ENCODE results near the gene CCDC197. TPM values are rescaled to one million over a fixed set of nuclear protein-coding genes. Genes with fewer than 3 reads are reported as not detected.

Gene CCDC197
- total RNA-seq, 1 experiment from 2014 or later, result not detected

DNA sequence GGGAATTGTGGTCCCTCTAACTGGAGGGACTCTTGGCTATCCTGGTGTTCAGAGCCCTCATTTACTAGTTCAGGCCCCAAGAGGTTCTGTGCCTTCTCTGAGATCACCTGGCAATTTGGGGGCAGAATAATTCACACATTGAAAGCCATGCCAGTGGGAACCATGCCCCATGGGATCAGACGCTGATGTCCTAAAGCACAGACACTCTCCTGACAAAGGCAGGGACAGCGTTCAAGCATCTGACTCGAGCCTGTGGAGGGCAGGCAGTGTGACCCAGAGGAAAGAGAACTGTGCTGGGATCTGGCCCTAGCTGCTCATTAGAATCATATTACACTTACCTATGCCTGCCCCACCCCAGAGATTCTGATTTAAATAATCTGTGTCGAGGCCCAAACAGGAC is 18.4 kb upstream of the CCDC197 start:
- Mint-ChIP-seq H3K36me3 (ENCODE audit: insufficient read depth in 1 of 3, low read depth in 3 of 3) (no peaks in the 10 kb centered on the region), H3K27me3 (ENCODE audit: low read depth) (peaks cover 2% of the 10 kb centered on the region; the same call in 1 of the 2 replicates)

More for the DNA sequence above, 18.4 kb upstream of the CCDC197 start:
- H3K4me2 ChIP-seq (ENCODE audit: insufficient read depth, insufficient read length, low read length), result no peak overlapping the region
- no peak overlapping the region for H2BK12ac ChIP-seq (ENCODE audit: insufficient read length, low read depth, low read length)
- no peak overlapping the region for H3K23ac ChIP-seq (ENCODE audit: insufficient read length, low read depth, low read length)
- Mint-ChIP-seq H3K27ac (no peak overlapping the region), H3K9me3 (no peaks in the 10 kb centered on the region), H3K4me1 (peaks cover 17 to 40% of the 10 kb centered on the region in 2 experiments), H3K4me3 (no peak overlapping the region)
- H3K4ac ChIP-seq (ENCODE audit: low read depth, low read length), result no peak overlapping the region
- H3K9me3 ChIP-seq (ENCODE audit: control insufficient read depth, low read depth, low read length), result no peaks in the 10 kb centered on the region
- H2BK5ac ChIP-seq (ENCODE audit: insufficient read length, low read length), result no peak overlapping the region
- H2BK20ac ChIP-seq (ENCODE audit: low read depth, low read length, poor library complexity, severe bottlenecking), result no peak overlapping the region
- H3K79me2 ChIP-seq (ENCODE audit: insufficient read depth, low read length), result no peaks in the 10 kb centered on the region
- no peak overlapping the region for H3K9ac ChIP-seq (ENCODE audit: extremely low read depth, insufficient read length, low read length)
- no peak overlapping the region for H2BK15ac ChIP-seq (ENCODE audit: low read depth, low read length)
- TF ChIP-seq, protein P1, sequence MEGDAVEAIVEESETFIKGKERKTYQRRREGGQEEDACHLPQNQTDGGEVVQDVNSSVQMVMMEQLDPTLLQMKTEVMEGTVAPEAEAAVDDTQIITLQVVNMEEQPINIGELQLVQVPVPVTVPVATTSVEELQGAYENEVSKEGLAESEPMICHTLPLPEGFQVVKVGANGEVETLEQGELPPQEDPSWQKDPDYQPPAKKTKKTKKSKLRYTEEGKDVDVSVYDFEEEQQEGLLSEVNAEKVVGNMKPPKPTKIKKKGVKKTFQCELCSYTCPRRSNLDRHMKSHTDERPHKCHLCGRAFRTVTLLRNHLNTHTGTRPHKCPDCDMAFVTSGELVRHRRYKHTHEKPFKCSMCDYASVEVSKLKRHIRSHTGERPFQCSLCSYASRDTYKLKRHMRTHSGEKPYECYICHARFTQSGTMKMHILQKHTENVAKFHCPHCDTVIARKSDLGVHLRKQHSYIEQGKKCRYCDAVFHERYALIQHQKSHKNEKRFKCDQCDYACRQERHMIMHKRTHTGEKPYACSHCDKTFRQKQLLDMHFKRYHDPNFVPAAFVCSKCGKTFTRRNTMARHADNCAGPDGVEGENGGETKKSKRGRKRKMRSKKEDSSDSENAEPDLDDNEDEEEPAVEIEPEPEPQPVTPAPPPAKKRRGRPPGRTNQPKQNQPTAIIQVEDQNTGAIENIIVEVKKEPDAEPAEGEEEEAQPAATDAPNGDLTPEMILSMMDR (conservative IDR thresholded peaks at IDR 0.05), result no peak
- no peaks in the 10 kb centered on the region; the same call in 1 of the 2 replicates for H3K4me1 ChIP-seq (ENCODE audit: insufficient read depth, low read length)
- no peak overlapping the region for H3K56ac ChIP-seq (ENCODE audit: insufficient read length, low read depth, low read length)
- DNase-seq, result no peak
- no peak overlapping the region for H2AK5ac ChIP-seq (ENCODE audit: insufficient read length, low read length)
- H4K8ac ChIP-seq (replicated peaks; ENCODE audit: insufficient read length, low read depth, low read length), result no peak overlapping the region
- H4K20me1 ChIP-seq (ENCODE audit: control insufficient read depth, insufficient read depth, insufficient read length), result no peaks in the 10 kb centered on the region
- H3K23me2 ChIP-seq (ENCODE audit: insufficient read length, low read depth, low read length, poor library complexity, severe bottlenecking), result no peaks in the 10 kb centered on the region
- no peak overlapping the region for H3K14ac ChIP-seq (ENCODE audit: insufficient read depth, low read length)
- no peak overlapping the region for H3K18ac ChIP-seq (ENCODE audit: insufficient read length, low read depth, low read length)
- no peak overlapping the region for H3T11ph ChIP-seq (ENCODE audit: low read length)
- no peak overlapping the region for H4K91ac ChIP-seq (ENCODE audit: insufficient read length, low read depth, low read length)
- no peak overlapping the region for H2BK120ac ChIP-seq (ENCODE audit: low read depth, low read length, poor library complexity, severe bottlenecking)
- no peak overlapping the region for H4K5ac ChIP-seq (ENCODE audit: insufficient read length, low read depth, low read length)
- H3K27ac ChIP-seq (ENCODE audit: insufficient read length, low read depth, low read length), result no peak overlapping the region
- H2AFZ ChIP-seq (ENCODE audit: low read length), result no peak overlapping the region
- no peaks in the 10 kb centered on the region for H3K27me3 ChIP-seq (ENCODE audit: insufficient read depth, low read length)
- H3K79me1 ChIP-seq (ENCODE audit: insufficient read depth, low read depth, low read length, poor library complexity, severe bottlenecking), result no peaks in the 10 kb centered on the region
- no CpG with 5 or more reads among the region's 4 CpGs for WGBS (ENCODE audit: extremely low coverage, insufficient read length, low lambda C conversion rate)

Measured in H9 (cell line).